COR-L47 (cell line): ENCODE data around the gene SEMA4F.
"Not testable (repeated sequence)": the region's sequence is repeated elsewhere in the genome, so short reads cannot be mapped to it uniquely, and the experiment has no call there.

Experiments
- DNase-seq: peaks from one replicate; lab custom pipeline; 2025; lab: John Stamatoyannopoulos, UW

The SEMA4F gene

GRCh38 chr2:74653985-74654882, at the start of gene SEMA4F:
TSS of gene SEMA4F (plus strand) at chr2:74654247. CDS start at chr2:74654377, 130 bp downstream.
- DNase-seq = peak; percentile 97

- no peak for DNase-seq
Observed at GRCh38 chr2:74606927-74607326, 47.1 kb upstream of the SEMA4F start.

DNA sequence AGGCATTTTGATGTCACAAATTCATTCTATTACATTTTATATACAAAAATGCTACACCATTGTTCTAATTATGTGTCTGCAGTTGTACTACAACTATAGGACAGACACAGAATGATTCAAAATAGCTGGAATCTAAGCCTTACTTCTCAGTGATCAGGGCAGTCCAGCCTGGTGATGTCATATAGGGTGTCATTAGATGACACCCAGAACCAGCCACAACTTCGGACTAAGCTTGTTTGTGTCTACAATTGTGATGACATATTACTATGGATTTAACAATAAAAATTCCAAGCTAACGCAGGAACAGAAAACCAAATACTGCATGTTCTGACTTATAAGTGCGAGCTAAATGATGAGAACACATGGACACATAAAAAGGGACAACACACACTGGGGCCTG, 36.9 kb upstream of the SEMA4F start:
- DNase-seq = no peak

DNA sequence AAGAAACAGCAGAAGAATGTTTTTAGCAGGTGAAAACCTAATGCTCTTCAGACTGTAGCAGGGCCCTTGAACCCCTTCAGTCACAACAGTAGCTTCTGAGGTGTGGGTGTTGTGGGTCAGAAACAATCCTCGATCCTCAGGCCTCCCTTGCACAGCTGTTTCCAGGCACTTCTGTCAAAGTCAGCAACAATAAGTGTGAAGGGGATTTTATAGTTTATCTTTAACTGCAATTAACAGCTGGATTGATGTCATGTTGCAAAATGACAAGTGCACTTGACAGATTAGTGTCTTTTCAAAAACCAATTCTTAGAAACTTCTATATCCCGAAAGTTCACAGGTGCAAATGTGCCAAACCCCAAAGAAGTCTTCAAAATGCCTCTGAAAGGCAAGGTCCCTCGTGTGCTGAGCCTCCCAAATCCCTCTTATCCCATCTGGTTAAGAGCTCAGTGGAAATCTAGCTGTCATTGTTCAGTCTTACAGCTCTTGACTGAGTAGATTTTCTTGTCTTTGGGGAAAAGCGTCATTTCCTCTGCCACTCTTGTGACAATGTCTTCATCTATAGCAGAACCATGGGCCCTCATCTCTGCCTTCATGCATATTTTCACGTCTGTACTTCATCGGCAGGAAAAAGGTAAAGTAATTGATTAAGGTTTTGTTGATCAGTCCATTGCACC, 35.5 kb upstream of the SEMA4F start:
- no peak for DNase-seq

DNA sequence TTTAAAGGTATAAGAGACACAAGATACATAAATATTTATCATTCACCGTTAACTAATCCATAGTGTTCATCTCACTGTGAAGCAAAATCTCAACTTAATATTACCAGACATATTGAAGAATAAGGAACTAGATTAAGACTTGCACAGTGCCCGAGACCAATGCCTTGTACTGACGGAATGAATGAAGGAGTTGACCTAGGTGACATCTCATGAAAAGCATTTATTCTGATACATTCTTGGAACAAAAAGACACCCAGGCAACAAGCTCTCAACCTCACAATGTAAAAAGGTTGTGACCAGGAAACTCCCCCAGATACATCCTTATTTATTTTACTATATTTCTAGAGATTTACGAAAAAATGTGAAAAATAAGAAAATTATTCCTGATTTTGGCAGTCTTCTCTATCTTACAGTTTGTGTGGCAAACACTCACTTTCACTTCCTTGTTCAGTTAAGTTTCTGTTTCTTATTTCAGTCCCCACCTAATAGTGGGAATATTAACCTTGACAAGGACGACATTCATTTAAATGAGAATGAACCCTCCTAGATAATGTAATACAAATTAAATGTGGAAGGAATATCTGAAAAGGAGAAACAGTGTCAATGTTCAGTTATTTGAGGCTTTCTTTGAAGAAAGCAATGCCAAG, 34.3 kb upstream of the SEMA4F start:
- DNase-seq = no peak

DNA sequence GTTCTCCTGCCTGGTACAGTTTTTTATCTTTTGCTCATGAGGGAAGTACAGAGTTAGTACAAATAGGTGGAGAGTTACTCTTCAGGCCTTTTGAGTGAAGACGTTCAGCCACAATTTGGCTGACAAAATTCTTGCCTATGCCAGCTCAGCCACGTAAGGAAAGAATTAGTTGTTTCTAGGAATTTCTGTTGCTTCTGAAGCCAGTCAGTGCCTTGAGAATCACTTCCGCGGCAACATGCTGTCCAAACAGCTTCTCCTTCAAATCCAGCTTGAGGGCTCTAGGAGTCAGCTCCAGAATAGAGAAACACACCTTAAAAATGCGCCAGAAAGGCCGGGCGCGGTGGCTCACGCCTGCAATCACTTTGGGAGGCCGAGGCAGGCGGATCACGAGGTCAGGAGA, 33.4 kb upstream of the SEMA4F start:
- DNase-seq = no peak

- DNase-seq = no peak
Observed at GRCh38 chr2:74625658-74626425, 28.2 kb upstream of the SEMA4F start.

DNA sequence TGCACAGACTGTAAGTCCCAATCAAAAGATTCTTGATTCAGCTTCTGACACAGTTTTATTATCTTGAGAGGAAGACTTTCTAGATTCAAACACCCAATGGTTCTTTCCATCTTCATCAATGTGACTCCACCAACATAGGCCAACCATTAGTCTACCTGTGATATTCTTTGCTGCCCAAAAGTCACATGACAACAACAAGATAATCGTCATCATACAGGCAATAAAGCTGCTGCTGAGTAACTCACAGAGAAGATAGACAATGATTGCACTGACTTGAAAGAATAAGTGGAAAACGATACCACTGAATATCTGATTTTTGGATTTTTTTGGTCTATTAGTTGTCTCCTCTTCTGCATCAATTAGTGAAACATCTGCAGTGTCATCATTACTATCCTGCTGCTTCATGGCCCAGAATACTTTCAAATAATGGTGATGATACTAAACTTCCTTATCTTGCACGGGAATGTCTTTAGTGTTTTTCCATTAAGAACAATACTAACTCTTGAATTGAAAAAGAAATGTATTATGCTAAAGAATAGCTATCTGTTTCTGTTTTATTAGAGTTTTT, 25.4 kb upstream of the SEMA4F start:
- DNase-seq = no peak

DNA sequence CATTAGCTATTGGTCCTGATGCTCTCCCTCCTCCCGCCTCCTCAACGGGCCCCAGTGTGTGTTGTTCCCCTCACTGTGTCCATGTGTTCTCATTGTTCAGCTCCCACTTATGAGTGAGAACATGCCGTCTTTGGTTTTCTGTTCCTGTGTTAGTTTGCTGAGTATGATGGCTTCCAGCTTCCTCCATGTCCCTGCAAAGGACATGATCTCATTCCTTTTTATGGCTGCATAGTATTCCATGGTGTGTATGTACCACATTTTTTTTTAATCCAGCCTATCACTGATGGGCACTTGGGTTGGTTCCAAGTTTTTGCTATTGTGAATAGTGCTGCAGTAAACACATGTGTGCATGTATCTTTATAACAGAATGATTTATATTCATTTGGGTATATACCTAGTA, 23.6 kb upstream of the SEMA4F start:
- not testable (repeated sequence) for DNase-seq

GRCh38 chr2:74632209-74632938, 21.7 kb upstream of the SEMA4F start:
- DNase-seq = peak; percentile 46

GRCh38 chr2:74632939-74633312, 21.1 kb upstream of the SEMA4F start:
- no peak for DNase-seq

GRCh38 chr2:74639550-74639949, 14.5 kb upstream of the SEMA4F start:
- DNase-seq = no peak

GRCh38 chr2:74645344-74645743, 8.7 kb upstream of the SEMA4F start:
- no peak for DNase-seq

DNA sequence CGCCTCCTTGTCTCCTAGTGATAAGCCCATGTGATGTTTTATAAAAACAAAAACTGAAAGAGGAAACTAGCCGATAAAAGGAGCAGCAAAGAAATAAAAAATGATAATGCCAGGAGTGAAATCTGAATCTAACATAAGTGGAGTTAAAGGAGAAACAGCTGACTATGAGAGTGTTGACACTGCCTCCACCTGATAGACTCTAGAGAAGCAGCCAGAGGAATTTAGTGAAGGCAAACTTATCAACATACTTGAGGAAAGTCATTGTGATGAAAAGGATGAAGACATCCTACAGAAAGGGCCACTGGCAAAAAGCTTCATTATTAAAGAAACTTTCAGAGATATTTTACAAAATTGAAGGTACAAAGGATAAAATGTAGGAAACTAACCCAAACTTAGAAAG, 7.8 kb upstream of the SEMA4F start:
- DNase-seq = no peak

DNA sequence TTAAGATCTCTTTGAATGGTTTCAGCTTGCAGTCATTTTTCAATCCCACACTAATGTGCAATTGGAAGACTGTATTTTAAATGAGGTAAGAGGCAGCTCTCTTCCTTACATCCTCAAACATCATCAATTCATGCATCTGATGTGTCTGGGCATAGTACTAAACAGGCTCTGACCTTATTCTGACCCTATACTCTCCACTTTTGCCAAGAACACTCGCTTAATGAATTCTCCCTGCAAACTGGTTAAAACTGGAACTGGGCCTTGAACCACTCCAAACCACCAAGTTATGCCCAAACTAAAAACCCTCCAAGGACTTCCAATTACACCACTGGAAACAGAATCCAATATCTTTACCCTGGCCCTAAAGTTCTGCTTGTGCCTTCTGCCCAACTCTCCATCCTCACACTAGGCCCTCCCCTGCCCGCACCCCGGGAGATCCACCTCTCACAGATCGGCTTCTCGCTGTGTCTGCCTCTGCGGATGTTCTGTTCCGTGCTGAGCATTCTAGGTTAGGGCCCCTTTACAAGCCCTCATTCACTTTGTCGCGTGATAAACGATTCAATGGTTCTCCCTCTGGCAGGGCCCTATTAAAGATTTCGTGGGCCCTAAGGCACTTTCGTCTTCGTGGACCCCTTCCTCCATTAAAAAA, 7.1 kb upstream of the SEMA4F start:
- no peak for DNase-seq

DNA sequence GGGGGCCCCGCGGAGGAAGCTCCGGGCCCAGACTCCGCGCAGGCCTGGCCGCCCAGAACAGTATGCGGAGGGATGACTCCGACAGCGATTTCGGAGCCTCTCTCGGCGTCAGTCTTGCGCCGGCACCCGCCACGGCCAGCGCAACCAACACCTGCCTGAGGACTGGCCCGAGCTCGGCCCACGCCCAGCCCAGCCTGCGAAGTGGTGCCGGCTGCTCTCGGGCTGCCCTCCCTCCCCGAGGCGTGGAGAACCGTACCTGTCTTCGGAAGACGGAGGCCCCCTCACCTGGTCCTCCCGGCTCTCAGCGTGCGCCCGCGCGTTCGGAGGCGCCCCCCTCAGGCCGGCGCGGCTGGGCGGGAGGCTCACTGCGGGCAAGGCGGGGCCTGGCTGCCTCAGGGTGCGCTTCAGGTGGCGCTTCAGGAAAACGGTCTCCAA, 6.0 kb upstream of the SEMA4F start, which contains the start of gene M1AP:
TSS of gene M1AP (minus strand) at position 322 of the 435 bp plus-strand sequence. CDS start 8,055 bp downstream, outside the sequence.
- DNase-seq = no peak

GRCh38 chr2:74653589-74653984, 460 bp upstream of the SEMA4F start:
- DNase-seq = no peak

DNA sequence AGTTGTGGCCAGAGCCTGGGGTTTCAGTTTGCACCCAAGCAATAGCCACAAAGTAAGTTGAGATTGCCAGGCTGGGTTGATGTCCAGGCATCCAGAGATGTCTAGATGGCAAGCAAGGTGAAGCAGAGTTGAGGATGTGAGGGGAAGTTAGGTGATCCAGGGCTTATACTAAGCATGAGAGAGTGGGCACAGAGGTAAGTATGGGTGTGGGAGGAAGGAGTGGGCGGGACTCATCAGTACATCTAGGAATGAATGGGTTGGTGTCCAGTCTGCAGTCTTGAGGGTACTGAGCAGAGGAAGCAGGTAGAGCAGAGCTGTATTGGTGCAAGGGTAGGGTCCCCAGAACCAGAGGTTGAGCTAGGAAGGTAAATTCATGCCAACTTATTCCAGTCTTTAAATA, 1.5 kb downstream of the SEMA4F start:
- DNase-seq = no peak

DNA sequence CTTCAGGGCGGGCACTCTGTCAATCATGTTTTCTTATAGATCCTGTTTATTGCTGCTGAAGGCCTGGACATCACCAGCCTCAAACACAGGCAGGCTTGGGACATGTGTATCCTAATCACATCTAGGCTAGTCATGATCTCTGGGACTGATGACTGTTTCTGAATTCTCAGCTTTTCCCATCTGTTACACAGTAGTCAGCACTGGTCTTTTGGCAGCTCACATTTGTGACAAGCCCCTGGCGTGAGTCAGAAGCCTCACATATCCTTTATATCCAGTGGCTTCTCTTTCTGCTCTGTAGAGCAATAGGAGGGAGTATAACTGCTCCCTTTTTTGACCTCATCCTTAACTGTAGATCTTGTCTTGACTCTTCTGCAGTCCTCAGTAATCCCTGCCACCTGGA, 4.5 kb downstream of the SEMA4F start:
- DNase-seq = no peak

DNA sequence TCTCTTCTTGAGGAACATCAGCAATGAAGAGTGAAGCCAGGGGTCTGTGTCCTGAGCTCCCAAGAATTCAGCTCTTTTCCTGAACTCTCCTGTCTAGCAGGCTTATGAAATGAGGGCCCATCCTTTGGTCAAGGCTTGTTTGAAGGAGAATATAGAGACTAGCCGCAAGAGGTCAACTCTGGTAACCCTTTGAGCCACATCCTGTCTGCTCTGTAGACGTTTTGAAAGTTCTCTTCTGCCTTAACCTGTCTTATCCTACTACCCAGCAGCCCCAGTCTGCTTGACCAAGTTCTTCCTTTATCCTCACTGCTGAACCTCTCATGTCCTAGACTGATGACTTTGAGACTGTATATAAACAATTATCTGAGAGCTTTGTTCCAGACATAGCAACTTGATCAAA, 5.4 kb downstream of the SEMA4F start:
- no peak for DNase-seq
